Measurements from ENCODE around the gene SLC43A3.

DNA sequence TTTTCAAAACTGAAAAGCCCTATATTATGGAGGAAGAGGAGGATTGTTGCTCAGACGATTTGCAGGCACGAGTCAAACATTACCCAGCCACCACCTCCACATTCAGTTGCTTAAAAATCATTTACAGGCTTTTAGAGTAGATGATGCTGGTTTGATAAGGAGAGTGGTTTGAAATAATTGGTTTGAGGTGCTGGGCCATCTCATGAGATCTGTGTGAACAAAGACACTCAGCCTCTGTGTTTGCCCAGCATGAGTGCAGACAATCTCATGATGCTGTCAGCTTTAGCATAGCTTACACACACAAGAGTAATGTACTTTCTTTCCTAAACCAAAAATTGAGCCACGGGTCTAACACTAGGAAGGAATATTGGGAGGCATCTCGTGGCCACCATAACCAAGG, 4.3 kb downstream of the SLC43A3 start:
- TF ChIP-seq CTCF (IDR thresholded peaks at IDR 0.05) (no peak), EP300 (IDR thresholded peaks at IDR 0.05) (no peak), POLR2AphosphoS5 (IDR thresholded peaks at IDR 0.05) (no peak), POLR2A (IDR thresholded peaks at IDR 0.05) (no peak)

Measured in gastroesophageal sphincter (tissue), 3 donors.